Right ventricle myocardium inferior (tissue), 1 donor: ENCODE measurements around the gene TJAP1. TPM values are rescaled to one million over a fixed set of nuclear protein-coding genes. Genes with fewer than 3 reads are reported as not detected.
A peak's percentile ranks its signal among the peaks of the same experiment; 100 is the strongest.

ENCODE experiments used
- ATAC-seq: fragments of 200-7000 bp; cut with Tn5 transposase; one replicate; pipeline ENCODE4 v1.9.1; 2020; ENCODE audit warnings: mild to moderate bottlenecking, moderate library complexity
- DNase-seq: peaks from one replicate; pipeline ENCODE4 v3.0.0; 2021; ENCODE audit errors: missing footprints
- intact Hi-C: fragments of 100-400 bp; cut with DNase I; formaldehyde crosslinking; loops from one replicate; pipeline ENCODE4 v1.11.0; 2022
- long read RNA-seq: library from polyadenylated mRNA; unstranded; transcript quantifications from one replicate; pipeline ENCODE4 v2.0.0, GENCODE V29; 2021
- total RNA-seq: library from RNA; stranded (reverse); fragmentation: NEBNext Ultra II Directional; extraction: Animal tissue kit (Norgen Biotek cat#: 25700); gene quantifications from one replicate; pipeline ENCODE4 v1.2.1, GENCODE V29; 2021
- donor health status: DM: no; HTN: yes; CAD: no; lungs with severe emphysema.

The TJAP1 gene, protein sequence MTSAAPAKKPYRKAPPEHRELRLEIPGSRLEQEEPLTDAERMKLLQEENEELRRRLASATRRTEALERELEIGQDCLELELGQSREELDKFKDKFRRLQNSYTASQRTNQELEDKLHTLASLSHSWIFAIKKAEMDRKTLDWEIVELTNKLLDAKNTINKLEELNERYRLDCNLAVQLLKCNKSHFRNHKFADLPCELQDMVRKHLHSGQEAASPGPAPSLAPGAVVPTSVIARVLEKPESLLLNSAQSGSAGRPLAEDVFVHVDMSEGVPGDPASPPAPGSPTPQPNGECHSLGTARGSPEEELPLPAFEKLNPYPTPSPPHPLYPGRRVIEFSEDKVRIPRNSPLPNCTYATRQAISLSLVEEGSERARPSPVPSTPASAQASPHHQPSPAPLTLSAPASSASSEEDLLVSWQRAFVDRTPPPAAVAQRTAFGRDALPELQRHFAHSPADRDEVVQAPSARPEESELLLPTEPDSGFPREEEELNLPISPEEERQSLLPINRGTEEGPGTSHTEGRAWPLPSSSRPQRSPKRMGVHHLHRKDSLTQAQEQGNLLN
- 17.4 TPM for total RNA-seq
- long read RNA-seq, partial matches to known transcripts: 0 of 13 reads
- long read RNA-seq, other reads (novel, unspliced or antisense): 10 of 13 reads

DNA sequence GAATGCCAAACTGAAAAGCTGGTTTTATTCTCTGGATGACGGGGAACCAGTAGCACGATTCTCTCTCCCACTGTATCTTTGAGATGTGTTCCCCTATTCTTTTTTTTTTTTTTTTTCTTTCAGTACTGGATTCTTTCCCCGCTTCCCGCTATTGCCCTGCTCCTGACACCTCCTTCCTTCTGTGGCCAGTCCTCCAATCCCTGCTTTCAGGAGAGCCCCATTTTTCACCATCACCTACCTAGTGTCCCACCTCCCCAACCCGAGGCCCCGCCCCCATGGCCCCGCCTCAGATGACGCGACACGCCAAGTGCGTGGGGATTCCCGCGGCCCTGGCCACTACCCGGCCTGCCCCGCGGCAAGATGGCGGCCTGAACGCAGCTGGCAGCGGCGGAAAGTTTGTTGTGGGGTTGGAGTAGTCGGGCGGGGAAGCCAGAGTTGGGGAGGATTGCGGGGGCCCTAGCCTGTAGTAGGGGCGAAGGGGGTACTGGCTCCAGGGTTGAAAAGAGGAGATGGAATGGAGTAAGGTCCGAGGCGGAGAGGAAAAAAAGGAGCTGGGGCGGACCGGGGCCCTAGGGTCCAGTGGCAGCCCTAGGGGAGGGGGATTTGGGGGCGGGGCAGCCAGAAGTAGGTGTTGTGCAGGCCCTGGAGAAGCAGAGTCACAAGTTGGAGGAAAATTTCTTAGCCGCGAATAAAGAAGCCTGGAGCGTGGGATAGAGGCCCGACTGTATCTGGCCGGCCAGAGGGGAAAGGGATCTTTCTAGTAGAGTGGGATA lies at the start of gene TJAP1:
TSS of gene TJAP1 (plus strand) at position 336 of the 773 bp plus-strand sequence. CDS start 21,432 bp downstream, outside the sequence.
- peak; percentile 97 for DNase-seq
- intact Hi-C loops: no loop called here
- ATAC-seq: peak; percentile 100

DNA sequence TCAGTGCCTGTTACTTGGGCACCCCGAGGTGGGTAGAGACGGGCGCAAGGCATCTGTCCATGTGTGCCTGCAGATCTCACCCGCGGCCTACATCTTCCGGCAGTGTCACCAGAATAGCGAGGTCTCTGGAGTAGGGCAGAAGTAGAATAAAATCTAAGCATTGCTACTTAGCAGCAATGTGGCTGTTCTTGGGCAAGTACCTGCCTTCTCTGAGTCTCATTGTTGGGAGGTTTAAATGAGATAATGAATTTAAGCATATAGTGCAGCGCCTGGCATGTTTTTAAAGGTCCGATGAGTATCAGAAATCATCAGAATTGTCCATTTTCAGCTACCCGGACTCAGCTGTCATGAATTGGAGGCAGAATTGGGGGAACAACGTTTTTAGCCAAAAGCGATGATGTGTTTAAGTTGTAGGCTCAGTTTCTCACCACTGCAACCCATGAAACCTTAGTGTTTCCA lies 49.2 kb upstream of the TJAP1 start:
- intact Hi-C loops: loop anchor here (5.0 kb wide), 1 partner anchor 256 kb away; the partner anchor contains the start of gene SRF
- ATAC-seq: no peak

DNA sequence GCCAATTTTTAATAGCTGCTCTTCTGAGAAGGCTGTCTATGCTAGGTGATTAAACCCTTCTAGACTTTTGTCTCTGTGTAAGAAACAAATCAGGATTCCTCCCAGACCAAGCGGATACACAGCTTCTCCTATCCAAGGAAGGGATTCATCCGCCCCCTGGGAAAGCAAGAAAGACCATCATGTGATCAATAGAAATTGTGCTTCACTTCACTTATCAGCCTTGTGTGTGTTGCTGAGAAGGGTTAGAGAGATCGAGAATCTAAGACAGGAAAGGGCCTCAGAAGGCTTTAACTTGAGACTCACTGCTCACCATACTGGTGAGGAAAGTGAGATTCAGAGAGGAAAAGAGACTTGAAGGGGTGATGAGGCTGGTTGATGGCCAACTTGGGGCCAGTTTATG lies 48.5 kb upstream of the TJAP1 start:
- ATAC-seq (no peak), DNase-seq (no peak)
- intact Hi-C loops: loop anchor here (5.0 kb wide), 1 partner anchor 257 kb away; the partner anchor contains the start of gene SRF

More for the DNA sequence above, 49.2 kb upstream of the TJAP1 start:
- DNase-seq: no peak

DNA sequence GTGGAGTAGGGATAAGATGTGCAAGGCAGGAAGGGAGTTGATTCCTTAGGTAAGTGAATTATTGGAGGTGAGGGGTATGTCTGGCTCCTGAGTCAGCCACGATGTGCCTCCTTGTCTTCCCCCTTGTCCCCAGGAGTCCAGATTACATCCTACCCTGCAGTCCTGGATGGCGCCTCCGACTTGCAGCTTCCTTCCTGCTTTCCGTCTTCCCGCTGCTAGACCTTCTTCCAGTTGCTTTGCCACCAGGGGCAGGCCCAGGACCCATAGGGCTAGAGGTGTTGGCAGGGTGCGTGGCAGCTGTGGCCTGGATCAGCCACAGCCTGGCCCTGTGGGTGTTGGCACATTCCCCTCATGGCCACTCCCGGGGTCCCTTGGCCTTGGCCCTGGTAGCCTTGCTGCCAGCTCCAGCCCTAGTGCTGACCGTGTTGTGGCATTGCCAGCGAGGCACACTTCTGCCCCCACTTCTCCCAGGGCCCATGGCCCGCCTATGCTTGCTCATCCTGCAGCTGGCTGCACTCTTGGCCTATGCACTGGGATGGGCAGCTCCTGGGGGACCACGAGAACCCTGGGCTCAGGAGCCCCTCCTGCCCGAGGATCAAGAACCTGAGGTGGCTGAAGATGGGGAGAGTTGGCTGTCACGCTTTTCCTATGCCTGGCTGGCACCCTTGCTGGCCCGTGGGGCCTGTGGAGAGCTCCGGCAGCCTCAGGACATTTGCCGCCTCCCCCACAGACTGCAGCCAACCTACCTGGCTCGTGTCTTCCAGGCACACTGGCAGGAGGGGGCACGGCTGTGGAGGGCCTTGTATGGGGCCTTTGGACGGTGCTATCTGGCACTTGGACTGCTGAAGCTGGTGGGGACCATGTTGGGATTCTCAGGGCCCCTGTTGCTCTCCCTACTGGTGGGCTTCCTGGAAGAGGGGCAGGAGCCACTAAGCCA lies 45.1 kb upstream of the TJAP1 start:
- intact Hi-C loops: no loop called here
- no peak for DNase-seq
- no peak for ATAC-seq

GRCh38 chr6:43433148-43433547 lies 44.2 kb upstream of the TJAP1 start:
- ATAC-seq (no peak), DNase-seq (no peak)
- intact Hi-C loops: no loop called here

- intact Hi-C loops: no loop called here
- DNase-seq (no peak), ATAC-seq (peak; percentile 83)
These were observed 43.1 kb upstream of the TJAP1 start for GRCh38 chr6:43434001-43434840.

GRCh38 chr6:43434943-43435342 lies 42.4 kb upstream of the TJAP1 start:
- DNase-seq (no peak), ATAC-seq (no peak)
- intact Hi-C loops: no loop called here

DNA sequence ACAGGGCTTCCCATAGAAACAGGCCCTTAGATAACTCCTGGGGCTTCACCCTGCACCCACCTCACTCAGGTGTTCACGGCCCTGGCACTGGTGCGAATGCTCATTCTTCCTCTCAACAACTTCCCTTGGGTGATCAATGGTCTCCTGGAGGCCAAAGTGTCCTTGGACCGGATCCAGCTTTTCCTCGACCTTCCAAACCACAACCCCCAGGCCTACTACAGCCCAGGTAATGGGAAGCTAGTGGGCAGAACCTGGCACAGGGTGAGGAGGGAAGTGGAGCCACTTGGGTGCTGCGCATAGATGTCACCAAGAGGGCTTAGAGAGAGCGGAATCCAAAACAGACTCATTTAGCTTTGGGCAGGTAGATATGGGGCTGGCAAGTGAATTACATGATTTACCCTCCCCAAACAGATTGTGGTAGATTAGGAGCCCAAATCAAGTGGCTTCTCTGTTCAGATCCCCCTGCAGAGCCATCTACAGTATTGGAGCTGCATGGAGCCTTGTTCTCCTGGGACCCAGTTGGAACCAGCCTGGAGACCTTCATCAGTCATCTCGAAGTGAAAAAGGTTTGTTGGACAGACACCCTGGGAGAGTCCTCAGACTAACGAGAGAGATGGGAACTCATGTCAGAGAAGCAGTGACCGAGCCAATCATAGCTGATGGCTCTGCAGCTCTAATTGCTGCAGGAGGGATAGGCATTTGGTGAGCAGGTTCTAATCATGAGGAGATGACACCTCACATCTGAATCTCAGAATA lies 41.5 kb upstream of the TJAP1 start:
- intact Hi-C loops: no loop called here
- DNase-seq (no peak), ATAC-seq (no peak)

- no peak for DNase-seq
- intact Hi-C loops: no loop called here
- ATAC-seq: peak; percentile 17
These were observed 40.6 kb upstream of the TJAP1 start for GRCh38 chr6:43436577-43437282.

GRCh38 chr6:43437700-43438099 lies 39.7 kb upstream of the TJAP1 start:
- intact Hi-C loops: no loop called here
- DNase-seq: no peak
- no peak for ATAC-seq

DNA sequence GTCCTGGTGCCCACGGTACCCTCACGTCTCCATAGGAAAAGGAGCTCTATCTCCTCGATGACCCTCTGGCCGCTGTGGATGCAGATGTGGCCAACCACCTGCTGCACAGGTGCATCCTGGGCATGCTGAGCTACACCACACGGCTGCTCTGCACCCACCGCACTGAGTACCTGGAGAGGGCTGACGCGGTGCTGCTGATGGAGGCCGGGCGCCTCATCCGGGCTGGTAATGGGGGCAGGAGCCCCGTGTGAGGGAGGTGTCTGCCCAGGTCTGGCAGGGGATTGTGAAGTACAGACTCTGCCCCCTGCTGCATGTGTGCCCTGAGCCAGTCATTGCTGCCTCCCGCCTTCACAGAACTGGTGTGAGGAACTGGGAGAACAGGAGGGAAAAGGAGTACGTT lies 34.4 kb upstream of the TJAP1 start:
- no peak for ATAC-seq
- intact Hi-C loops: no loop called here
- no peak for DNase-seq

DNA sequence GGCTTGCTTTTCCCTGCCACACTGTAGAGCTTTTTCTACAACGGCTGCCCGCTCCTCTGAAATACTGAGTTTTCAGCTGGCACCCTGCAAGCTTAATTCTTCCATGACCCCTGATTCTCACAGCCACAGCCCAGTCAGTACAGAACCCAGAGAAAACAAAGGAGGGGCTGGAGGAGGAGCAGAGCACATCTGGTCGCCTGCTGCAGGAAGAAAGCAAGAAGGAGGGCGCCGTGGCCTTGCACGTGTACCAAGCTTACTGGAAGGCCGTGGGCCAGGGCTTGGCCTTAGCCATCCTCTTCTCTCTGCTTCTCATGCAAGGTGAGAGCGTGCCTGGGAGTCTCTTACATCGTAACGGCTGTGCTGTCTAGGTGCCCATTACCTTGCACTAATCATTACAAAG lies 33.3 kb upstream of the TJAP1 start:
- intact Hi-C loops: no loop called here
- DNase-seq (no peak), ATAC-seq (no peak)

DNA sequence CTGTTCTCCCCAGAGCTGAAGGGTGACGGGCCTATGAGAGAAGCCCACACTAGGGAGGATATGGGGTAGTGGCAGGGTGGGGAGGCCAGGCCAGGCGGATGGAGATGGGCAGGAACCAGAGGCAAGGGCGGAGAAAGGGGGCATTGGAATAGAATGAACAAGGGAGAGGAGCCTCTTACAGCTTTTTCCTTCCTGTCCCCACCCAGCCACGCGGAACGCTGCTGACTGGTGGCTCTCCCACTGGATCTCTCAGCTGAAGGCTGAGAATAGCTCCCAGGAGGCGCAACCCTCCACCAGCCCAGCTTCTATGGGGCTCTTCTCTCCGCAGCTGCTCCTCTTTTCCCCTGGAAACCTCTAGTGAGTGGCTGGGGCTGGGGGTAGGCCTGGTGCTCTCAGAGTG lies 32.8 kb upstream of the TJAP1 start:
- DNase-seq: no peak
- intact Hi-C loops: no loop called here
- ATAC-seq: no peak

GRCh38 chr6:43445576-43445975 lies 31.8 kb upstream of the TJAP1 start:
- DNase-seq (no peak), ATAC-seq (no peak)
- intact Hi-C loops: no loop called here

- intact Hi-C loops: no loop called here
- DNase-seq: no peak
- no peak for ATAC-seq
These were observed 29.8 kb upstream of the TJAP1 start for GRCh38 chr6:43447604-43448003.

DNA sequence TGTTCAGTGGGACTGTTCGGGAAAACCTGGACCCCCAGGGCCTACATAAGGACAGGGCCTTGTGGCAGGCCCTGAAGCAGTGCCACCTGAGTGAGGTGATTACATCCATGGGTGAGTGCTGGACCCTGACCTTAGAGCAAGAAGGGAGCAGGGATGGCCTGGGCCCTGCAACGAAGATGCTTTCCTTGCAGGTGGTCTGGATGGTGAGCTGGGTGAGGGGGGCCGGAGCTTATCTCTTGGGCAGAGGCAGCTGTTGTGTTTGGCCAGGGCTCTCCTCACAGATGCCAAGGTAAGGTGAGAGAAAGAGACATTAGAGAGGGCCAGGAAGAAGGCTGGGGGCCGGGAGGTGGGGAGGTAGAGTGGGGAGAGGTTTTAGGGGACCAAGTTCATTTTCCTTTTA lies 28.5 kb upstream of the TJAP1 start:
- no peak for DNase-seq
- no peak for ATAC-seq
- intact Hi-C loops: no loop called here
